HepG2 (cell line): ENCODE measurements around the gene PRKAG3. TPM values are rescaled to one million over a fixed set of nuclear protein-coding genes. Genes with fewer than 3 reads are reported as not detected.

Experiments
- ATAC-seq: fragments of 200-7000 bp; cut with Tn5 transposase; 3 replicates; pipeline ENCODE4 v1.9.1; 2020; ENCODE audit warnings: mild to moderate bottlenecking, moderate library complexity
- BruUV-seq: library from RNA; stranded (reverse); fragments of 400-500 nt; replicated peaks from 2 replicates; lab custom pipeline; 2021; lab: Mats Ljungman, UMichigan
- CTCF ChIA-PET: fragments of 300-600 bp; formaldehyde crosslinking; extraction: SDS; loops from one replicate; lab custom pipeline; 2021; ENCODE audit warnings: low total read pairs, inconsistent platforms, low intra/inter-chr PET ratio; lab: Yijun Ruan, JAX
- POLR2A ChIA-PET: fragments of 350-600 bp; sonication (Branson Sonifier 250); formaldehyde crosslinking; loops from one replicate; lab custom pipeline; 2020; ENCODE audit warnings: antibody characterized with exemption, inconsistent platforms; lab: Yijun Ruan, JAX
- DNase-seq: peaks from one replicate; pipeline ENCODE4 v3.0.0-alpha.2; 2015; ENCODE audit warnings: low spot score
- FAIRE-seq: peaks from 3 replicates; lab custom pipeline; 2011; peaks lifted over from hg19 to GRCh38; lab: Jason Lieb, UNC
- H2AFZ ChIP-seq: one replicate; pipeline ENCODE4 v1.6.1; 2011; ENCODE audit warnings: low read length, inconsistent platforms
- H3K27ac ChIP-seq: fragments of 300-600 bp; 3 replicates; pipeline ENCODE4 v1.8.0; 2011; ENCODE audit warnings: mixed run types, mild to moderate bottlenecking, mixed read lengths, low read length, inconsistent platforms; ENCODE audit not compliant: insufficient read depth; ENCODE audit errors: extremely low read length
- H3K27me3 ChIP-seq, 2 experiments: fragments of 200-600 bp in 1 of 2; 2 replicates in 1 of 2; 3 replicates in 1 of 2; pipeline versions ENCODE4 v1.6.0 to v1.8.0; 2011; ENCODE audit warnings: low read length in 2 of 2, mild to moderate bottlenecking in 2 of 2, moderate library complexity in 2 of 2, inconsistent platforms in 1 of 2; ENCODE audit not compliant: insufficient read depth in 2 of 2, control insufficient read depth in 1 of 2
- H3K36me3 ChIP-seq, 2 experiments: fragments of 200-600 bp in 1 of 2; replicated peaks in 1 of 2; 2 replicates in 1 of 2; 3 replicates in 1 of 2; pipeline versions ENCODE4 v1.5.1 to v1.8.0; 2011; ENCODE audit warnings: low read length in 2 of 2, inconsistent platforms in 1 of 2; ENCODE audit not compliant: insufficient read depth in 2 of 2, control insufficient read depth in 1 of 2
- H3K4me1 ChIP-seq: 2 replicates; pipeline ENCODE4 v1.5.1; 2012; ENCODE audit warnings: low read length, inconsistent platforms; ENCODE audit not compliant: insufficient read depth
- H3K4me2 ChIP-seq: 2 replicates; pipeline ENCODE4 v1.6.0; 2011; ENCODE audit warnings: low read depth, low read length, inconsistent platforms
- H3K4me3 ChIP-seq, 3 experiments: fragments of 200-600 bp in 1 of 3; sonication (generic), shearing (Covaris generic) in 1 of 3; replicated peaks in 1 of 3; 2 replicates each; pipeline ENCODE4 v1.5.1; 2011 to 2016; ENCODE audit warnings: low read length in 3 of 3, inconsistent platforms in 2 of 3, low read depth in 2 of 3, mild to moderate bottlenecking in 2 of 3, control low read depth in 1 of 3, mixed read lengths in 1 of 3; ENCODE audit not compliant: insufficient read depth in 1 of 3
- H3K79me2 ChIP-seq: one replicate; pipeline ENCODE4 v1.6.1; 2011; ENCODE audit warnings: low read length, inconsistent platforms; ENCODE audit not compliant: insufficient read depth
- H3K9ac ChIP-seq: 2 replicates; pipeline ENCODE4 v1.6.0; 2011; ENCODE audit warnings: mild to moderate bottlenecking, low read depth, low read length, inconsistent platforms; ENCODE audit not compliant: insufficient read depth
- H3K9me3 ChIP-seq: 2 replicates; pipeline ENCODE4 v1.5.1; 2012; ENCODE audit warnings: mild to moderate bottlenecking, low read length
- H4K20me1 ChIP-seq: 2 replicates; pipeline ENCODE4 v1.6.0; 2011; ENCODE audit warnings: inconsistent platforms, mild to moderate bottlenecking, low read length, moderate library complexity; ENCODE audit not compliant: insufficient read depth
- ASH2L ChIP-seq: fragments of 300-600, 200-600 bp; sonication (generic); IDR thresholded peaks from 2 replicates; pipeline ENCODE4 v1.7.0; 2017; ENCODE audit warnings: low read depth, mild to moderate bottlenecking, moderate library complexity, mixed read lengths, low read length; ENCODE audit not compliant: insufficient read length
- EEA1 ChIP-seq: sonication (generic); formaldehyde crosslinking; IDR thresholded peaks from 2 replicates; pipeline ENCODE4 v1.5.1; 2020; ENCODE audit warnings: mild to moderate bottlenecking, missing genetic modification reagents, borderline replicate concordance
- FOXJ3 ChIP-seq: sonication (generic); formaldehyde crosslinking; IDR thresholded peaks from 2 replicates; pipeline ENCODE4 v1.4.0; 2020; ENCODE audit warnings: missing genetic modification reagents, mild to moderate bottlenecking, borderline replicate concordance
- GABPB1 ChIP-seq: IDR thresholded peaks from 2 replicates; pipeline ENCODE4 v1.6.1; 2016; ENCODE audit warnings: mild to moderate bottlenecking, missing genetic modification reagents, moderate library complexity, missing compliant biosample characterization
- HNRNPH1 ChIP-seq: fragments of 200-400 bp; formaldehyde crosslinking; optimal IDR thresholded peaks from 2 replicates; pipeline ENCODE3; 2017; ENCODE audit warnings: mild to moderate bottlenecking, low read depth, low read length
- NBN ChIP-seq: fragments of 450-650 bp; conservative IDR thresholded peaks from 2 replicates; pipeline ENCODE4 v1.6.1; 2017
- NFRKB ChIP-seq: fragments of 450-650 bp; IDR thresholded peaks from 2 replicates; pipeline ENCODE4 v1.6.1; 2017
- RFX5 ChIP-seq: IDR thresholded peaks from 2 replicates; pipeline ENCODE4 v1.6.1; 2011; ENCODE audit warnings: low read depth, low read length, improper control_type of control experiment
- SP5 ChIP-seq: IDR thresholded peaks from 2 replicates; pipeline ENCODE4 v1.6.1; 2016; ENCODE audit warnings: low read depth, borderline replicate concordance
- ZC3H4 ChIP-seq: sonication (generic); formaldehyde crosslinking; IDR thresholded peaks from 2 replicates; pipeline ENCODE4 v1.4.0; 2020; ENCODE audit warnings: missing genetic modification reagents, borderline replicate concordance
- ZNF335 ChIP-seq: sonication (generic); formaldehyde crosslinking; IDR thresholded peaks from 2 replicates; pipeline ENCODE4 v1.4.0; 2020; ENCODE audit warnings: missing genetic modification reagents
- ZNF34 ChIP-seq: sonication (generic); formaldehyde crosslinking; IDR thresholded peaks from 2 replicates; pipeline ENCODE4 v1.4.0; 2020; ENCODE audit warnings: mild to moderate bottlenecking, missing genetic modification reagents, borderline replicate concordance
- ZNF678 ChIP-seq: sonication (generic); formaldehyde crosslinking; IDR thresholded peaks from 2 replicates; pipeline ENCODE4 v1.4.0; 2020; ENCODE audit warnings: mild to moderate bottlenecking, missing genetic modification reagents
- WGBS: methylation state at CpG from one replicate; pipeline ENCODE4 v1.1.6; 2017; ENCODE audit warnings: low lambda C conversion rate; 5-methylcytosine and 5-hydroxymethylcytosine counted together
- in situ Hi-C: cut with HindIII; loops from 2 replicates; pipeline ENCODE4 v1.10.0; 2017; ENCODE audit warnings: low pct_unique_long_range_greater_than_20kb; ENCODE audit not compliant: extremely low pct_ligation_motif_present
- intact Hi-C: fragments of 100-400 bp; cut with micrococcal nuclease; formaldehyde crosslinking; loops from one replicate; pipeline ENCODE4 v1.10.0; 2022; ENCODE audit not compliant: unreplicated experiment
- polyA plus RNA-seq, 8 experiments: library from polyadenylated mRNA; depleted of rRNA in 3 of 8; stranded (reverse) in 7 of 8; unstranded in 1 of 8; fragments of >200 nt; fragmentation: Illumina TruSeq in 4 of 8; extraction: Trizol in 4 of 8; gene quantifications; 2 replicates each; pipeline versions ENCODE4 v1.2.1 to v1.2.3, GENCODE V29; 2011 to 2016; ENCODE audit warnings: low read depth in 4 of 8, missing spikeins in 1 of 8, mixed read lengths in 1 of 8; ENCODE audit not compliant: insufficient read depth in 1 of 8
- total RNA-seq, 5 experiments: library from RNA; depleted of rRNA; stranded (reverse); fragments of >200 nt; fragmentation: Illumina TruSeq; extraction: Trizol; gene quantifications; 2 replicates each; pipeline ENCODE4 v1.2.3, GENCODE V29; 2016; ENCODE audit warnings: low read depth in 1 of 5
- TF ChIP-seq, protein P1 (sequence below): IDR thresholded peaks from 2 replicates; pipeline ENCODE4 v1.6.1; 2016; ENCODE audit warnings: missing genetic modification reagents, missing compliant biosample characterization

PRKAG3 gene
- total and polyA plus RNA-seq, 2 of the 13 experiments (the other 11 are each of a cell fraction or from before 2014, with no cell fraction given) = not detected

GRCh38 chr2:218777276-218777990 is 54.2 kb downstream of the PRKAG3 start (continued):
- TF ChIP-seq HNRNPH1 (no peak), ZNF678 (CRISPR knock-in tag) (no peak), NBN (no peak), ZC3H4 (CRISPR knock-in tag) (no peak), ASH2L (no peak), SP5 (no peak), NFRKB (no peak), FOXJ3 (CRISPR knock-in tag) (no peak), ZNF335 (CRISPR knock-in tag) (no peak)
- TF ChIP-seq, protein P1, sequence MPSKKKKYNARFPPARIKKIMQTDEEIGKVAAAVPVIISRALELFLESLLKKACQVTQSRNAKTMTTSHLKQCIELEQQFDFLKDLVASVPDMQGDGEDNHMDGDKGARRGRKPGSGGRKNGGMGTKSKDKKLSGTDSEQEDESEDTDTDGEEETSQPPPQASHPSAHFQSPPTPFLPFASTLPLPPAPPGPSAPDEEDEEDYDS (CRISPR knock-in tag) = no peak

- Histone ChIP-seq H2AFZ (no peak overlapping the region), H3K79me2 (no peaks in the 10 kb centered on the region), H3K4me2 (no peak overlapping the region), H3K9ac (no peak overlapping the region), H3K27me3 (no peaks in the 10 kb centered on the region; a peak in 1 of 5 replicates), H3K4me3 (no peak overlapping the region), H4K20me1 (no peaks in the 10 kb centered on the region), H3K27ac (no peak overlapping the region), H3K36me3 (no peaks in the 10 kb centered on the region), H3K9me3 (peaks cover 15% of the 10 kb centered on the region; the same call in 1 of the 2 replicates), H3K4me1 (peaks cover 38% of the 10 kb centered on the region)
- BruUV-seq = no TSS peak
- DNase-seq (no peak), ATAC-seq (no peak), FAIRE-seq (no peak)
- ChIA-PET POLR2A (interaction anchor here (1.4 to 1.6 kb wide), 2 partner anchors 20 to 27 kb away, joined by 3 to 4 read pairs; no protein-coding TSS in a partner anchor), CTCF (no interaction called here)
- in situ Hi-C loops = no loop called here
- 90% methylated on average over 1 of the region's 1 CpG for WGBS
- intact Hi-C loops = no loop called here
- no peak for TF ChIP-seq GABPB1 (CRISPR knock-in tag)
- TF ChIP-seq ZNF34 = no peak
- no peak for TF ChIP-seq RFX5
- TF ChIP-seq EEA1 (CRISPR knock-in tag) = no peak
Measured at GRCh38 chr2:218776488-218776887, 55.1 kb downstream of the PRKAG3 start.
